OCI-LY1 (cell line): ENCODE measurements around the gene HAUS7.

Experiments used
- EZH2 ChIP-seq: fragments of 200-600 bp; sonication (generic), shearing (Covaris generic); IDR thresholded peaks from 2 replicates; pipeline ENCODE4 v1.8.0; 2017; ENCODE audit warnings: borderline replicate concordance, mixed run types, mild to moderate bottlenecking, antibody characterized with exemption, low read length, moderate library complexity, mixed read lengths
- TF ChIP-seq, protein P1 (sequence below): fragments of 200-600 bp; sonication (generic), shearing (Covaris generic); IDR thresholded peaks from 2 replicates; pipeline ENCODE4 v1.5.1; 2017; ENCODE audit warnings: mild to moderate bottlenecking, antibody characterized with exemption, low read length, moderate library complexity, mixed read lengths

DNA sequence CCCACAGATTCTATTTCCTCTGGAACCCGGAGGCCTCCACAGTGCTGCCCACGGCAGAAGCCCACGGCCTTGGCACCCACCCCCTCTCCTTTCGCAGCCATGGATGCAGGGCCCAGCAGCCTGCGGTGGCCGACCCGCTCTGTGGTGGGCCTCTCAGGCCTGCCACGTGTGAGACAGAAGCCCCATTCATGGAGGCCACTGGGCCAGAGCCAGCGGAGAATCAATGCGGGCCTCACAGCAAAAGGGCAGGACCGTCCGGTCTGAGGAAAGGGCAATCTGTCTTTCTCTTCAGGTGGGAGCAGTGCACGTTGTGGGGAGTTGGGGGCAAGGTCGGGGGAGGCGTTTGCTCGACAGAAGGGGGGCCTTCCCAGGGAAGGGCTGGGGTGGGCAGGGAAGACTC lies 8.4 kb upstream of the HAUS7 start:
- TF ChIP-seq, protein P1, sequence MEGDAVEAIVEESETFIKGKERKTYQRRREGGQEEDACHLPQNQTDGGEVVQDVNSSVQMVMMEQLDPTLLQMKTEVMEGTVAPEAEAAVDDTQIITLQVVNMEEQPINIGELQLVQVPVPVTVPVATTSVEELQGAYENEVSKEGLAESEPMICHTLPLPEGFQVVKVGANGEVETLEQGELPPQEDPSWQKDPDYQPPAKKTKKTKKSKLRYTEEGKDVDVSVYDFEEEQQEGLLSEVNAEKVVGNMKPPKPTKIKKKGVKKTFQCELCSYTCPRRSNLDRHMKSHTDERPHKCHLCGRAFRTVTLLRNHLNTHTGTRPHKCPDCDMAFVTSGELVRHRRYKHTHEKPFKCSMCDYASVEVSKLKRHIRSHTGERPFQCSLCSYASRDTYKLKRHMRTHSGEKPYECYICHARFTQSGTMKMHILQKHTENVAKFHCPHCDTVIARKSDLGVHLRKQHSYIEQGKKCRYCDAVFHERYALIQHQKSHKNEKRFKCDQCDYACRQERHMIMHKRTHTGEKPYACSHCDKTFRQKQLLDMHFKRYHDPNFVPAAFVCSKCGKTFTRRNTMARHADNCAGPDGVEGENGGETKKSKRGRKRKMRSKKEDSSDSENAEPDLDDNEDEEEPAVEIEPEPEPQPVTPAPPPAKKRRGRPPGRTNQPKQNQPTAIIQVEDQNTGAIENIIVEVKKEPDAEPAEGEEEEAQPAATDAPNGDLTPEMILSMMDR = no peak
- no peak for TF ChIP-seq EZH2
